ENCODE measurements around the gene STIMATE.

Gene STIMATE

DNA sequence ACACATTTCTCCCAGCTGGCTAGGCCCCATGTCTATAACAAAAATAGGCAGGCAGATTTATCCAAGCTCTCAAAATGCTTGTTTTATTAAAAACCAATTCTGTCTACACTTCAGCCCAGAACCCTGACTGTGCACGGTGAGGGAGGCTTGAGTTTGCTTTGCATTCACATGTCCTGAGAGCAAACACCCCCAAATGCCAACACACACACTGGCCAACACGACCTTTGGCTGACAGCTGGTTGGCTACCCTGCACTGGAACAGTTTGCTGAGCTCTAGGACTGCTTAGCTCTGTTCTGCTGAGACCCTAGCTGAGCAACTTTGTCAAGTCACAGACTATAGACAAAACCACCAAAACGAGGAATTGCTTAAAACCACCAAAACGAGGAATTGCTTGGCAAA is 3.6 kb downstream of the STIMATE start:
- peak overlapping the region; percentile 39; the same call in 1 of the 2 replicates for H3K9ac ChIP-seq (ENCODE audit: low read length)
- H3K27ac ChIP-seq (ENCODE audit: low read depth, low read length, poor library complexity, severe bottlenecking): peak overlapping the region; percentile 9
- H3K4me2 ChIP-seq (ENCODE audit: low read length): peak overlapping the region; percentile 71
- H3K9me3 ChIP-seq (ENCODE audit: low read length): no peaks in the 10 kb centered on the region
- peak overlapping the region; percentile 50 for H3K4me3 ChIP-seq (ENCODE audit: low read depth, low read length, poor library complexity, severe bottlenecking)
- peaks cover 9% of the 10 kb centered on the region; the same call in 1 of the 2 replicates for H3K36me3 ChIP-seq (ENCODE audit: insufficient read depth, low read length)
- TF ChIP-seq, protein P1, sequence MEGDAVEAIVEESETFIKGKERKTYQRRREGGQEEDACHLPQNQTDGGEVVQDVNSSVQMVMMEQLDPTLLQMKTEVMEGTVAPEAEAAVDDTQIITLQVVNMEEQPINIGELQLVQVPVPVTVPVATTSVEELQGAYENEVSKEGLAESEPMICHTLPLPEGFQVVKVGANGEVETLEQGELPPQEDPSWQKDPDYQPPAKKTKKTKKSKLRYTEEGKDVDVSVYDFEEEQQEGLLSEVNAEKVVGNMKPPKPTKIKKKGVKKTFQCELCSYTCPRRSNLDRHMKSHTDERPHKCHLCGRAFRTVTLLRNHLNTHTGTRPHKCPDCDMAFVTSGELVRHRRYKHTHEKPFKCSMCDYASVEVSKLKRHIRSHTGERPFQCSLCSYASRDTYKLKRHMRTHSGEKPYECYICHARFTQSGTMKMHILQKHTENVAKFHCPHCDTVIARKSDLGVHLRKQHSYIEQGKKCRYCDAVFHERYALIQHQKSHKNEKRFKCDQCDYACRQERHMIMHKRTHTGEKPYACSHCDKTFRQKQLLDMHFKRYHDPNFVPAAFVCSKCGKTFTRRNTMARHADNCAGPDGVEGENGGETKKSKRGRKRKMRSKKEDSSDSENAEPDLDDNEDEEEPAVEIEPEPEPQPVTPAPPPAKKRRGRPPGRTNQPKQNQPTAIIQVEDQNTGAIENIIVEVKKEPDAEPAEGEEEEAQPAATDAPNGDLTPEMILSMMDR (IDR thresholded peaks at IDR 0.05; ENCODE audit: low read length): no peak
- TF ChIP-seq EZH2 (IDR thresholded peaks at IDR 0.05; ENCODE audit: borderline replicate concordance, low read length): no peak
- peaks cover 22% of the 10 kb centered on the region; the same call in 1 of the 2 replicates for H3K79me2 ChIP-seq (ENCODE audit: insufficient read depth, low read length)
- peaks cover 64% of the 10 kb centered on the region for H3K4me1 ChIP-seq (ENCODE audit: insufficient read depth, low read length, severe bottlenecking)
- no peaks in the 10 kb centered on the region for H3F3A ChIP-seq (ENCODE audit: insufficient read depth, low read length)
- no peaks in the 10 kb centered on the region for H4K20me1 ChIP-seq (ENCODE audit: insufficient read depth, low read length)
- no peaks in the 10 kb centered on the region for H3K27me3 ChIP-seq (ENCODE audit: insufficient read depth, low read length)
- H2AFZ ChIP-seq (ENCODE audit: low read length): no peak overlapping the region
- no peaks in the 10 kb centered on the region for H3K9me2 ChIP-seq (ENCODE audit: low read depth, low read length)

DNA sequence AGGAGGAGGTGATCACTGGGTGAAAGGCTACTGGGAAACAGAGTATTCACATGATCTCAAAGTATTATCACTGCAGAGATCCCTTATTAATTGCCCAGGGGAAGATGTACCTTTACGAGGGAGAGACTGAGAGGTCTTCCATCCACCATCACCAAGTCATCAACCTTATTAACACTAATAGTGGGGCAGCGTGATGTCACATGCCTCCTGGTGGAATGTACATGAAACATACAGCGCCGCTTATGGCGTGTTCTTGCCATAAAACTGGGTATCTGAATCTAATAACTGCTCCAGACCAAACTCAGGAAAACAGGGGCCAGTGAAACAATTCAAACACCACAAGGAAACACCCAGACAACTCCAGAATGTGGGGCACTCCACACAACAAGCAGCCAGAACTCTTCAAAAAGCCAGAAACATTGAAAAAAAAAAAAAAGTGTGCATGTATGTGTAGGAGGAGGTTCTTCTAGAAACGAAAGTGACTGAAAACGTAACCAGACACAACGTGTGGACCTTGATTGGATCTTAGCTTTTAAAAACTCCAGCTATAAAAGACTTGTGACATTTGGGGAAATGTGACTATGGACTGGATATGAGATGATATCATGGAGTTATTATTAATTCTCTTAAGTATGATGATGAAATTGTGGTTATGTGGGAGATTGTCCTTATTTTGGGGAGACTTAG is 4.6 kb downstream of the STIMATE start:
- Histone ChIP-seq H3K4me2 (ENCODE audit: low read length) (peak overlapping the region; percentile 71), H3K4me1 (ENCODE audit: insufficient read depth, low read length, severe bottlenecking) (peaks cover 61% of the 10 kb centered on the region), H3F3A (ENCODE audit: insufficient read depth, low read length) (no peaks in the 10 kb centered on the region), H3K27ac (ENCODE audit: low read depth, low read length, poor library complexity, severe bottlenecking) (peak overlapping the region; percentile 57), H3K36me3 (ENCODE audit: insufficient read depth, low read length) (peaks cover 12% of the 10 kb centered on the region; the same call in 1 of the 2 replicates), H2AFZ (ENCODE audit: low read length) (no peak overlapping the region), H3K4me3 (ENCODE audit: low read depth, low read length, poor library complexity, severe bottlenecking) (peak overlapping the region; percentile 50), H3K9me2 (ENCODE audit: low read depth, low read length) (no peaks in the 10 kb centered on the region), H4K20me1 (ENCODE audit: insufficient read depth, low read length) (no peaks in the 10 kb centered on the region), H3K79me2 (ENCODE audit: insufficient read depth, low read length) (peaks cover 22% of the 10 kb centered on the region; the same call in 1 of the 2 replicates), H3K27me3 (ENCODE audit: insufficient read depth, low read length) (no peaks in the 10 kb centered on the region), H3K9me3 (ENCODE audit: low read length) (no peaks in the 10 kb centered on the region), H3K9ac (ENCODE audit: low read length) (peak overlapping the region; percentile 39; the same call in 1 of the 2 replicates)
- no peak for TF ChIP-seq EZH2 (IDR thresholded peaks at IDR 0.05; ENCODE audit: borderline replicate concordance, low read length)
- TF ChIP-seq, protein P1 (IDR thresholded peaks at IDR 0.05; ENCODE audit: low read length): peak; percentile 71

DNA sequence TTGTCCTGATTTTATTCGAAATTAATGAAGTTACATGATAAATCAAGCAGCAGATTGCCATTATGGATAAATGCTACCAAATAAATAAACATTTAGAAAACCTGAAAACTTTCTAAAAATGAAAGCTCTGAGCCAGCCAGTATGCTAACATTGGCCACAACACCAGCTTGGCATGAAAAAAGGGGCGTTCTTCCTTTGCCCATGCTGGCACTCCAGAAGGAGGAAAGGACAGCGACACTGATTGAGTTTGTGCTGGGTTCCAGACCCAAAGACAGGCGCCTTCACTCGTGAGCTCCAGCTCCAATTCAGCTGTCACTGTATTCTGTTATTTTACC is 5.1 kb downstream of the STIMATE start:
- H3K4me1 ChIP-seq (ENCODE audit: insufficient read depth, low read length, severe bottlenecking): peaks cover 59% of the 10 kb centered on the region
- peak overlapping the region; percentile 57 for H3K27ac ChIP-seq (ENCODE audit: low read depth, low read length, poor library complexity, severe bottlenecking)
- no peaks in the 10 kb centered on the region for H3K27me3 ChIP-seq (ENCODE audit: insufficient read depth, low read length)
- H4K20me1 ChIP-seq (ENCODE audit: insufficient read depth, low read length): no peaks in the 10 kb centered on the region
- peak overlapping the region; percentile 71 for H3K4me2 ChIP-seq (ENCODE audit: low read length)
- TF ChIP-seq, protein P1 (IDR thresholded peaks at IDR 0.05; ENCODE audit: low read length): no peak
- TF ChIP-seq EZH2 (IDR thresholded peaks at IDR 0.05; ENCODE audit: borderline replicate concordance, low read length): no peak
- H3K36me3 ChIP-seq (ENCODE audit: insufficient read depth, low read length): peaks cover 12% of the 10 kb centered on the region; the same call in 1 of the 2 replicates
- H2AFZ ChIP-seq (ENCODE audit: low read length): no peak overlapping the region
- H3K79me2 ChIP-seq (ENCODE audit: insufficient read depth, low read length): peaks cover 22% of the 10 kb centered on the region; the same call in 1 of the 2 replicates
- peak overlapping the region; percentile 50 for H3K4me3 ChIP-seq (ENCODE audit: low read depth, low read length, poor library complexity, severe bottlenecking)
- no peaks in the 10 kb centered on the region for H3F3A ChIP-seq (ENCODE audit: insufficient read depth, low read length)
- H3K9ac ChIP-seq (ENCODE audit: low read length): peak overlapping the region; percentile 30; the same call in 1 of the 2 replicates
- no peaks in the 10 kb centered on the region for H3K9me3 ChIP-seq (ENCODE audit: low read length)
- H3K9me2 ChIP-seq (ENCODE audit: low read depth, low read length): no peaks in the 10 kb centered on the region
